Smooth muscle cell (in vitro differentiated cells): ENCODE results near the gene CTSL. TPM values are rescaled to one million over a fixed set of nuclear protein-coding genes. Genes with fewer than 3 reads are reported as not detected.

Experiments used
- DNase-seq: peaks from one replicate; lab custom pipeline; 2025; ENCODE audit not compliant: unreplicated experiment; lab: John Stamatoyannopoulos, UW
- H2AFZ ChIP-seq: fragments of 200-600 bp; sonication (generic); 2 replicates; pipeline ENCODE4 v1.6.0; 2016; ENCODE audit warnings: antibody characterized with exemption, low read depth, mild to moderate bottlenecking
- H3F3A ChIP-seq: fragments of 200-600 bp; sonication (generic); 2 replicates; pipeline ENCODE4 v1.6.0; 2017; ENCODE audit warnings: antibody characterized with exemption, low read depth
- H3K27ac ChIP-seq: fragments of 200-600 bp; sonication (generic); 2 replicates; pipeline ENCODE4 v1.5.1; 2016; ENCODE audit warnings: low read depth, mild to moderate bottlenecking
- H3K27me3 ChIP-seq: fragments of 200-600 bp; sonication (generic); 2 replicates; pipeline ENCODE4 v1.6.1; 2016; ENCODE audit warnings: low read depth, mild to moderate bottlenecking
- H3K36me3 ChIP-seq: fragments of 200-600 bp; sonication (generic); 2 replicates; pipeline ENCODE4 v1.5.1; 2016; ENCODE audit warnings: low read depth
- H3K4me1 ChIP-seq: fragments of 200-600 bp; sonication (generic); 2 replicates; pipeline ENCODE4 v1.5.1; 2016; ENCODE audit warnings: low read depth
- H3K4me2 ChIP-seq: fragments of 200-600 bp; sonication (generic); 2 replicates; pipeline ENCODE4 v1.6.0; 2016; ENCODE audit warnings: mild to moderate bottlenecking
- H3K4me3 ChIP-seq: fragments of 200-600 bp; sonication (generic); 2 replicates; pipeline ENCODE4 v1.5.1; 2016; ENCODE audit warnings: mild to moderate bottlenecking
- H3K79me2 ChIP-seq: fragments of 200-600 bp; sonication (generic); 2 replicates; pipeline ENCODE4 v1.6.0; 2016; ENCODE audit warnings: low read depth, mild to moderate bottlenecking
- H3K9ac ChIP-seq: fragments of 200-600 bp; sonication (generic); 2 replicates; pipeline ENCODE4 v1.6.0; 2016; ENCODE audit warnings: low read depth
- H3K9me3 ChIP-seq: fragments of 200-600 bp; sonication (generic); replicated peaks from 2 replicates; pipeline ENCODE4 v1.5.1; 2016; ENCODE audit warnings: low read depth
- H4K20me1 ChIP-seq: fragments of 200-600 bp; sonication (generic); 2 replicates; pipeline ENCODE4 v1.6.0; 2016; ENCODE audit warnings: low read depth
- WGBS: methylation state at CpG from one replicate; pipeline ENCODE4 v1.1.7; 2016; ENCODE audit warnings: low lambda C conversion rate; 5-methylcytosine and 5-hydroxymethylcytosine counted together
- polyA plus RNA-seq: library from polyadenylated mRNA; unstranded; fragments of >200 nt; fragmentation: Nextera tagmentation; extraction: Ambion mirVana; gene quantifications from 2 replicates; pipeline ENCODE4 v1.2.1, GENCODE V29; 2016
- total RNA-seq: library from RNA; depleted of rRNA; stranded (reverse); fragments of >200 nt; gene quantifications from 2 replicates; pipeline ENCODE4 v1.2.3, GENCODE V29; 2014
- TF ChIP-seq, protein P1 (sequence below): fragments of 200-600 bp; sonication (generic); IDR thresholded peaks from 2 replicates; pipeline ENCODE4 v1.5.1; 2017; ENCODE audit warnings: borderline replicate concordance, mild to moderate bottlenecking, antibody characterized with exemption; ENCODE audit not compliant: insufficient read depth, poor library complexity, severe bottlenecking

The CTSL gene
- total and polyA plus RNA-seq, 2 experiments from 2014 or later, result 144 to 174 TPM

DNA sequence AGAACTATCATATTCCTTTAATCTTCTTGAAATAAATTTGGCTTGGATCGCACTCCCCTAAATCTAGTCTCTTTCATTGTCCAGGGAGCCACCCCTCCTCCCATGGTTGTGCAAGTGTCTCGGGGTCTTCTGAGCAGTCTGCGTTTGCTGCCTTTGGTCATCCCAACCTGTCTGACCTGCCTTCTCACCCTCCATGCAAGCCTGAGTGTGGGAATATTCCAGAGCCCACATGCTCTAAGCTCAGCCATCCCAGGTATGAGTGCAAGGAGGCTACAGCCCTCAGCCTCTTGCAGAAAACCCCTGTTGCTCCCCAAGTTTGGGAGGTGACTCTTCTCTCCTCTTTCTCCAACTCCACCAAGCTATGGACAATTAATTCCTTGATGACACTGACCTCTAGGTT, 7.7 kb upstream of the CTSL start:
- no peak for DNase-seq
- no peaks in the 10 kb centered on the region for H3K27me3 ChIP-seq
- no peak overlapping the region for H3K9ac ChIP-seq
- H4K20me1 ChIP-seq, result no peaks in the 10 kb centered on the region
- TF ChIP-seq, protein P1, sequence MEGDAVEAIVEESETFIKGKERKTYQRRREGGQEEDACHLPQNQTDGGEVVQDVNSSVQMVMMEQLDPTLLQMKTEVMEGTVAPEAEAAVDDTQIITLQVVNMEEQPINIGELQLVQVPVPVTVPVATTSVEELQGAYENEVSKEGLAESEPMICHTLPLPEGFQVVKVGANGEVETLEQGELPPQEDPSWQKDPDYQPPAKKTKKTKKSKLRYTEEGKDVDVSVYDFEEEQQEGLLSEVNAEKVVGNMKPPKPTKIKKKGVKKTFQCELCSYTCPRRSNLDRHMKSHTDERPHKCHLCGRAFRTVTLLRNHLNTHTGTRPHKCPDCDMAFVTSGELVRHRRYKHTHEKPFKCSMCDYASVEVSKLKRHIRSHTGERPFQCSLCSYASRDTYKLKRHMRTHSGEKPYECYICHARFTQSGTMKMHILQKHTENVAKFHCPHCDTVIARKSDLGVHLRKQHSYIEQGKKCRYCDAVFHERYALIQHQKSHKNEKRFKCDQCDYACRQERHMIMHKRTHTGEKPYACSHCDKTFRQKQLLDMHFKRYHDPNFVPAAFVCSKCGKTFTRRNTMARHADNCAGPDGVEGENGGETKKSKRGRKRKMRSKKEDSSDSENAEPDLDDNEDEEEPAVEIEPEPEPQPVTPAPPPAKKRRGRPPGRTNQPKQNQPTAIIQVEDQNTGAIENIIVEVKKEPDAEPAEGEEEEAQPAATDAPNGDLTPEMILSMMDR, result no peak
- H3F3A ChIP-seq, result peaks cover 11% of the 10 kb centered on the region
- no peaks in the 10 kb centered on the region for H3K79me2 ChIP-seq
- no peaks in the 10 kb centered on the region for H3K36me3 ChIP-seq
- H3K4me2 ChIP-seq, result no peak overlapping the region
- WGBS, result 92% methylated on average over 3 of the region's 3 CpGs
- no peak overlapping the region for H3K27ac ChIP-seq
- no peak overlapping the region for H3K4me3 ChIP-seq
- H3K4me1 ChIP-seq, result peaks cover 11% of the 10 kb centered on the region
- H3K9me3 ChIP-seq, result no peaks in the 10 kb centered on the region
- H2AFZ ChIP-seq, result no peak overlapping the region

DNA sequence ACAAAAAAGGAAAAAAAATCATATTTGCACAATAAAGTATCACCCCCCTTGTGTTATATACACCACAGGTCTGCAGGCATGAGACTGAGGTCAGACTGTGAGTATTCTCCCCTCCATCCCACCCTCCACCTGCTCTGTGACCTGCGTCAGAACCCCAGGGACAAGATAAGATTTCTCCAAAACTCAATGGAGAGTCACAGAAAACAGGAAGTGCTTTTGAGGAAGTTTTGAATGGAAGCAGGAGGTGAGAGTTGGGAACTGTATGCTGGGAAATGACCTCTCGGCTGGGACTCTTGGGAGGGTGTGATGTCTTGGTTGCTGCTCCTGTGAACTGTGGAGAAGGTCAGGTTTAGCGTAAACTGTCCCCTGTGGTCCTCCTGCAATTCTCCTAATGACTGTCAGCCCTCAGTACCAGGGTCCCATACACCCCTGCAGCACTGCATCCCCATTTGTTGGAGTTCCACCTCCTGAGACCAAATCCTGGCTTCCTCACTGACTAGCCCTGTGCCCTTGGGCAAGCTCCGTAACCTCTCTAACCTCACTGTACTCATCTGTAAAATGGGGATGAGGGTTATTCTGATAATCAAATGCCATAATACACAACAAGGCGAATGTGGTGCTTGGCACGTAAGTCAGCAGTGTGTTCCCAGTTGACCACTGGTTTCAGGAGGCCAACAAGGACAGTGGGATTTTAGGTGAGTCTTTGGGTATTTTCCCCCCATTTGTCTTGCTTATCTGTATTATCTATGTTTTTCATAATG, 6.9 kb upstream of the CTSL start:
- no peak for DNase-seq
- Histone ChIP-seq H3K27ac (no peak overlapping the region), H3F3A (peaks cover 9% of the 10 kb centered on the region), H4K20me1 (no peaks in the 10 kb centered on the region), H3K9ac (no peak overlapping the region), H3K79me2 (no peaks in the 10 kb centered on the region), H3K9me3 (no peaks in the 10 kb centered on the region), H3K36me3 (no peaks in the 10 kb centered on the region), H2AFZ (no peak overlapping the region), H3K4me2 (no peak overlapping the region), H3K4me1 (peaks cover 8% of the 10 kb centered on the region), H3K4me3 (no peak overlapping the region), H3K27me3 (no peaks in the 10 kb centered on the region)
- TF ChIP-seq, protein P1, result no peak
- WGBS, result over 99% methylated on average over 6 of the region's 6 CpGs

DNA sequence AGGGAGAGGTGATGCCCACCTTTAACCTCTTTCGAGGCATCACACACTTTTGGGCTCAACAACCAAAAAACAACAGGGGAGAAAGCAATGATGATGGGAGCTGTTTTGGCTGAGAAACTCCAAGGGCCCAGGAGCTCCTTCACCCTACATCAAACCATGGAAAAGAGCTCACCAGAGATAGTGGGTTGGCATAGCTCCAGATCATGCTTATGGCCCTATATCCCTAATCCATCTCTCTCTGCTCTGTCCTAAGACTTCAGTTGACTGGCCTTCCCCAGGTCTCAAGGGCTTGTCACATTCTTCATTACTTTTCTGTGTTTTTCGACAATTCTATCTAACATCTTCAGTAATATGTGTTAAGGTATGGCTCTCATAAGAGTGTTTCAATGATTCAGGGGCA, 5.7 kb upstream of the CTSL start:
- 92% methylated on average over 2 of the region's 2 CpGs for WGBS
- TF ChIP-seq, protein P1, result no peak
- Histone ChIP-seq H3K27me3 (no peaks in the 10 kb centered on the region), H3F3A (no peaks in the 10 kb centered on the region), H3K9ac (no peak overlapping the region), H3K36me3 (no peaks in the 10 kb centered on the region), H2AFZ (no peak overlapping the region), H3K4me2 (no peak overlapping the region), H4K20me1 (no peaks in the 10 kb centered on the region), H3K9me3 (no peaks in the 10 kb centered on the region), H3K4me1 (no peaks in the 10 kb centered on the region), H3K27ac (no peak overlapping the region), H3K4me3 (no peak overlapping the region), H3K79me2 (no peaks in the 10 kb centered on the region)
- DNase-seq, result no peak
